Hematopoietic multipotent progenitor cell treated with erythropoietin and hydrocortisone succinate and interleukin-3 and kit ligand, for 4 days (in vitro differentiated cells): Measurements from ENCODE around the gene ALKBH3.

ENCODE experiments used
- DNase-seq: peaks from one replicate; pipeline ENCODE4 v3.0.0-alpha.2; 2015

ALKBH3 gene

GRCh38 chr11:43923406-43924111, 42.9 kb downstream of the ALKBH3 start:
- no peak for DNase-seq

GRCh38 chr11:43924112-43924855, 43.7 kb downstream of the ALKBH3 start:
- DNase-seq: no peak

- no peak for DNase-seq
Observed at GRCh38 chr11:43925063-43925931, 44.7 kb downstream of the ALKBH3 start.

- no peak for DNase-seq
Observed at GRCh38 chr11:43925932-43926505, 45.4 kb downstream of the ALKBH3 start.

GRCh38 chr11:43927070-43927469, 46.4 kb downstream of the ALKBH3 start:
- no peak for DNase-seq

- DNase-seq: no peak
Observed at GRCh38 chr11:43927925-43928707, 47.5 kb downstream of the ALKBH3 start.

- no peak for DNase-seq
Observed at GRCh38 chr11:43928721-43929120, 48.1 kb downstream of the ALKBH3 start.

- DNase-seq: no peak
Observed at GRCh38 chr11:43930868-43931716, 50.5 kb downstream of the ALKBH3 start.

- DNase-seq: no peak
Observed at GRCh38 chr11:43931717-43932039, 51.0 kb downstream of the ALKBH3 start.

- DNase-seq: no peak
Observed at GRCh38 chr11:43933226-43933607, 52.6 kb downstream of the ALKBH3 start.

- DNase-seq: no peak
Observed at GRCh38 chr11:43933608-43934551, 53.2 kb downstream of the ALKBH3 start.

- no peak for DNase-seq
Observed at GRCh38 chr11:43934601-43935423, 54.2 kb downstream of the ALKBH3 start.

GRCh38 chr11:43935424-43935979, 54.9 kb downstream of the ALKBH3 start:
- no peak for DNase-seq

GRCh38 chr11:43936076-43936475, 55.4 kb downstream of the ALKBH3 start:
- peak; percentile 68 for DNase-seq

- no peak for DNase-seq
Observed at GRCh38 chr11:43937434-43938411, 57.1 kb downstream of the ALKBH3 start.

- no peak for DNase-seq
Observed at GRCh38 chr11:43941257-43941994, 60.8 kb downstream of the ALKBH3 start.
